A549 (cell line): ENCODE data around the gene CDH4. TPM values are rescaled to one million over a fixed set of nuclear protein-coding genes. Genes with fewer than 3 reads are reported as not detected.

Source experiments
- ATAC-seq, 2 experiments: fragments of 200-7000 bp in 1 of 2; fragments of >200 bp in 1 of 2; cut with Nextera tagmentation in 1 of 2; cut with Tn5 transposase in 1 of 2; 3 replicates each; pipeline versions ENCODE4 v1.8.0 to v1.9.1; 2018 to 2020; ENCODE audit warnings: mild to moderate bottlenecking in 1 of 2, moderate library complexity in 1 of 2
- CTCF ChIA-PET: fragments of 300-600 bp; sonication (Branson Sonifier 250); formaldehyde crosslinking; extraction: SDS; loops from one replicate; lab custom pipeline; 2021; ENCODE audit warnings: antibody characterized with exemption, inconsistent platforms; lab: Yijun Ruan, JAX
- POLR2A ChIA-PET: fragments of 350-600 bp; formaldehyde crosslinking; extraction: SDS; loops from one replicate; lab custom pipeline; 2021; ENCODE audit warnings: antibody characterized with exemption, inconsistent platforms; lab: Yijun Ruan, JAX
- DNase-seq, 2 experiments: peaks; one replicate each; pipeline versions ENCODE4 v3.0.0 to v3.0.0-alpha.2; 2011 to 2016; ENCODE audit warnings: low read depth in 1 of 2, low spot score in 1 of 2
- FAIRE-seq: peaks from 2 replicates; lab custom pipeline; 2011; peaks lifted over from hg19 to GRCh38; lab: Jason Lieb, UNC
- H3K27ac ChIP-seq, 2 experiments: fragments of >200 bp; sonication (Bioruptor Twin); formaldehyde crosslinking; 3 replicates each; pipeline ENCODE4 v1.5.1; 2016 to 2017
- H3K4me1 ChIP-seq: fragments of >200 bp; sonication (Bioruptor Twin); formaldehyde crosslinking; 3 replicates; pipeline ENCODE4 v1.6.1; 2016
- H3K4me2 ChIP-seq: fragments of >200 bp; sonication (Bioruptor Twin); formaldehyde crosslinking; 3 replicates; pipeline ENCODE4 v1.6.1; 2016
- H3K4me3 ChIP-seq: fragments of >200 bp; sonication (Bioruptor Twin); formaldehyde crosslinking; 3 replicates; pipeline ENCODE4 v1.5.1; 2016
- H3K9me3 ChIP-seq: fragments of >200 bp; sonication (Bioruptor Twin); formaldehyde crosslinking; 3 replicates; pipeline ENCODE4 v1.6.1; 2016
- BCL3 ChIP-seq: fragments of >200 bp; sonication (Bioruptor Twin); formaldehyde crosslinking; IDR thresholded peaks from 3 replicates; pipeline ENCODE4 v1.6.1; 2016
- BHLHE40 ChIP-seq: IDR thresholded peaks from 2 replicates; pipeline ENCODE4 v1.6.1; 2012; ENCODE audit warnings: low read depth, low read length, inconsistent platforms
- CBX2 ChIP-seq: fragments of 200-600 bp; sonication (generic); IDR thresholded peaks from 2 replicates; pipeline ENCODE4 v1.6.1; 2016; ENCODE audit warnings: low read depth, mild to moderate bottlenecking, borderline replicate concordance
- CHD2 ChIP-seq: fragments of 150-350 bp; IDR thresholded peaks from 2 replicates; pipeline ENCODE4 v1.6.1; 2014; ENCODE audit warnings: low read length; ENCODE audit not compliant: partially characterized antibody
- CTCF ChIP-seq: fragments of >200 bp; sonication (Bioruptor Twin); formaldehyde crosslinking; IDR thresholded peaks from 3 replicates; pipeline ENCODE4 v1.5.1; 2016
- EHF ChIP-seq: fragments of 250-450 bp; sonication (Bioruptor Pico); IDR thresholded peaks from 2 replicates; pipeline ENCODE4 v1.5.0; 2020; ENCODE audit warnings: mild to moderate bottlenecking
- EP300 ChIP-seq, 2 experiments: fragments of >200 bp; sonication (Bioruptor Twin); formaldehyde crosslinking; IDR thresholded peaks; 2 replicates in 1 of 2; 3 replicates in 1 of 2; pipeline ENCODE4 v1.6.1; 2016 to 2017
- ESRRA ChIP-seq: fragments of 150-350 bp; IDR thresholded peaks from 2 replicates; pipeline ENCODE4 v1.6.1; 2014; ENCODE audit warnings: mild to moderate bottlenecking, low read length, borderline replicate concordance
- FOSB ChIP-seq: fragments of 250-450 bp; sonication (Bioruptor Pico); IDR thresholded peaks from 2 replicates; pipeline ENCODE4 v1.5.0; 2020; ENCODE audit warnings: mild to moderate bottlenecking, moderate library complexity
- FOSL2 ChIP-seq, 2 experiments: fragments of 450-650 bp in 1 of 2; fragments of >200 bp in 1 of 2; sonication (Bioruptor Twin) in 1 of 2; formaldehyde crosslinking; IDR thresholded peaks; 2 replicates each; pipeline versions ENCODE4 v1.5.0 to v1.6.1; 2016 to 2020; ENCODE audit warnings: mild to moderate bottlenecking in 1 of 2, moderate library complexity in 1 of 2
- FOXS1 ChIP-seq: fragments of 250-450 bp; sonication (Bioruptor Pico); IDR thresholded peaks from 2 replicates; pipeline ENCODE4 v1.5.0; 2020; ENCODE audit warnings: mild to moderate bottlenecking, moderate library complexity
- HDAC2 ChIP-seq: fragments of 200-600 bp; sonication (generic); IDR thresholded peaks from 2 replicates; pipeline ENCODE4 v1.6.1; 2016
- HOXA7 ChIP-seq: fragments of 250-450 bp; sonication (Bioruptor Pico); IDR thresholded peaks from 2 replicates; pipeline ENCODE4 v1.5.0; 2020; ENCODE audit warnings: mild to moderate bottlenecking, moderate library complexity
- JUN ChIP-seq, 2 experiments: fragments of >200 bp; sonication (Bioruptor Twin); formaldehyde crosslinking; IDR thresholded peaks; 2 replicates in 1 of 2; 3 replicates in 1 of 2; pipeline ENCODE4 v1.6.1; 2016 to 2017
- MYC ChIP-seq: IDR thresholded peaks from 2 replicates; pipeline ENCODE4 v1.6.1; 2012; ENCODE audit warnings: mild to moderate bottlenecking, inconsistent platforms, low read length, improper control_type of control experiment, borderline replicate concordance
- NFE2L2 ChIP-seq: fragments of 150-350 bp; conservative IDR thresholded peaks from 2 replicates; pipeline ENCODE4 v1.6.1; 2014; ENCODE audit warnings: low read length
- RCOR1 ChIP-seq: fragments of 150-350 bp; IDR thresholded peaks from 2 replicates; pipeline ENCODE4 v1.6.1; 2014; ENCODE audit warnings: antibody characterized with exemption, low read length, low read depth
- RFX5 ChIP-seq: fragments of 450-650 bp; IDR thresholded peaks from 2 replicates; pipeline ENCODE4 v1.7.1; 2014; ENCODE audit warnings: antibody characterized with exemption, mild to moderate bottlenecking, moderate library complexity
- SMC3 ChIP-seq: fragments of >200 bp; sonication (Bioruptor Twin); formaldehyde crosslinking; IDR thresholded peaks from 3 replicates; pipeline ENCODE4 v1.6.1; 2018; ENCODE audit warnings: inconsistent platforms
- SREBF2 ChIP-seq: fragments of 450-650 bp; IDR thresholded peaks from 2 replicates; pipeline ENCODE4 v1.6.1; 2014; ENCODE audit warnings: mild to moderate bottlenecking, moderate library complexity
- ZC3H11A ChIP-seq: fragments of 450-650 bp; IDR thresholded peaks from 2 replicates; pipeline ENCODE4 v1.6.1; 2014; ENCODE audit warnings: antibody characterized with exemption, mild to moderate bottlenecking
- WGBS: methylation state at CpG from one replicate; pipeline ENCODE4 v1.1.6; 2017; ENCODE audit errors: missing lambda C conversion rate; 5-methylcytosine and 5-hydroxymethylcytosine counted together
- polyA plus RNA-seq, 4 experiments: library from polyadenylated mRNA; depleted of rRNA in 3 of 4; stranded (reverse); fragments of >200 nt; fragmentation: RNase III in 1 of 4; extraction: RNeasy Plus Mini Kit Qiagen cat#74134 plus additional on column Dnase treatment in 1 of 4; gene quantifications; 2 replicates in 3 of 4; 3 replicates in 1 of 4; pipeline ENCODE4 v1.2.3, GENCODE V29; 2011 to 2017
- TF ChIP-seq, protein P1 (sequence below): IDR thresholded peaks from 2 replicates; pipeline ENCODE4 v1.6.1; 2012
- TF ChIP-seq, protein P2 (sequence below): IDR thresholded peaks from 2 replicates; pipeline ENCODE4 v1.6.1; 2012

The CDH4 gene
- polyA plus RNA-seq, 2 of the 4 experiments (the other 2 are of a cell fraction): 3.4 to 10.3 TPM

DNA sequence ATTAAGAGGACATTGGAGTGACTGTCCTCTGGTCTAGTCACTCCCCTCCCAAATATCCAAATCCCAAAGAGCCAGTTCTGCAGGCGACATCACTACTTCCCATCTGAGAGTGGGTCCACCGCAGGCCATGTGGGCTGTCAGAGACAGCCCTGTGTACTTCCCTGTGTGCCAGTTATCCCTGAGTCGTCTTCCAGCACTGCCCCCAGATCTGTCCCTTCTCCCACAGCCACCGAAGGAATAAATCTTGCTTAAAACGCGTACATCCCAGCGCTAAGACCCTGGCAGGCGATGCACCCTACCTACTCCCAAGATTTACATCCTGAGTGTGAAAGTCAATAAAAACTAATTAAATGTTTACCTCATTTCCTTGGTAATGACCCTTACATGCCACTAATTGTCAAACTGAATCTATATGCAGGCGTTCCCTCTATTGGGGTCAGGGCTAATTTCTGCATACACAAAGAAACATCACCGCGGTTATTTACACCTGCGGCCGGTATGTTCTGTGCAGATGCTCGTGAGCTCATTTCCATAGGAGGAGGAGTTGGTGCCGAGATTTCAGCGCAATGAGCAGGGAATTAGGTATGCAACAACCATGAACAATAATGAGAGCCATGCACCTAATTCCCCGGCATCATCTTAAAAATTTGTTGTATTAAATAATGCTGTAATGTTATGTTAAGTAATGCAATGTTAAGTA is 31.3 kb upstream of the CDH4 start:
- Histone ChIP-seq H3K4me2 (no peak overlapping the region), H3K27ac (no peak overlapping the region)
- DNase-seq: no peak
- TF ChIP-seq SMC3 (no peak), FOXS1 (CRISPR knock-in tag) (no peak), BCL3 (no peak), HDAC2 (no peak), FOSB (no peak), EP300 (IDR thresholded peaks at IDR 0.05) (no peak), MYC (no peak), JUN (IDR thresholded peaks at IDR 0.05) (no peak)
- TF ChIP-seq, protein P1, sequence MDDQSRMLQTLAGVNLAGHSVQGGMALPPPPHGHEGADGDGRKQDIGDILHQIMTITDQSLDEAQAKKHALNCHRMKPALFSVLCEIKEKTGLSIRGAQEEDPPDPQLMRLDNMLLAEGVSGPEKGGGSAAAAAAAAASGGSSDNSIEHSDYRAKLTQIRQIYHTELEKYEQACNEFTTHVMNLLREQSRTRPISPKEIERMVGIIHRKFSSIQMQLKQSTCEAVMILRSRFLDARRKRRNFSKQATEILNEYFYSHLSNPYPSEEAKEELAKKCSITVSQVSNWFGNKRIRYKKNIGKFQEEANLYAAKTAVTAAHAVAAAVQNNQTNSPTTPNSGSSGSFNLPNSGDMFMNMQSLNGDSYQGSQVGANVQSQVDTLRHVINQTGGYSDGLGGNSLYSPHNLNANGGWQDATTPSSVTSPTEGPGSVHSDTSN: no peak
- TF ChIP-seq, all 56 proteins: peak for 0
- no peaks in the 10 kb centered on the region for H3K9me3 ChIP-seq
- ATAC-seq: no peak
- no peak overlapping the region for H3K4me3 ChIP-seq
- CTCF ChIA-PET: interaction anchor here (1.0 to 5.0 kb wide), 2 partner anchors 8 kb away, joined by 3 to 49 read pairs; no protein-coding TSS in a partner anchor
- WGBS: 66% methylated on average over 17 of the region's 17 CpGs
- no peak for FAIRE-seq
- peaks cover 4% of the 10 kb centered on the region; the same call in 1 of the 3 replicates for H3K4me1 ChIP-seq
- POLR2A ChIA-PET: no interaction called here

DNA sequence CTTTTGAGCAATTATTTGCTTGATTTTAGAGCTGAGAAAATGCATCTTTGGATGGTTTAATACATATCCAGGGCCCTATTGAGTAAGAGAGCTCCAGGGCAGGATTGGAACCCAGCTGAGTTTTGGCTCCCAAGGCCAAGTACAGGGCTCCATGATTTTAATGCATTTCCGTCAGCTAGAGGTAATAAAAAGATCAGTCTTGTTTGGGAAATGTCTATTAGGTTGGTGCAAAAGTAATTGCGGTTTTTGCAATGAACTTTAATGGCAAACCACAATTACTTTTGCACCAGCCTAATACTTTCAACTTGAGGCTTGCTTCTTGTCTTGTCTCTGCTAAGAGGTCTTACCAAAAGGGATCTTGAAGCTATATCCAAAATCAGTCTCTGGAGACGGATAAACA is 29.4 kb upstream of the CDH4 start:
- no peak for ATAC-seq

GRCh38 chr20:61223121-61223520 is 28.9 kb upstream of the CDH4 start:
- 81% methylated on average over 10 of the region's 10 CpGs for WGBS
- TF ChIP-seq ZC3H11A (no peak), CHD2 (no peak), FOSL2 (IDR thresholded peaks at IDR 0.05) (no peak), FOSL2 (CRISPR knock-in tag; IDR thresholded peaks at IDR 0.05) (no peak), NFE2L2 (no peak), BCL3 (no peak), HOXA7 (CRISPR knock-in tag) (no peak), SREBF2 (no peak), JUN (IDR thresholded peaks at IDR 0.05) (no peak)
- TF ChIP-seq, protein P2, sequence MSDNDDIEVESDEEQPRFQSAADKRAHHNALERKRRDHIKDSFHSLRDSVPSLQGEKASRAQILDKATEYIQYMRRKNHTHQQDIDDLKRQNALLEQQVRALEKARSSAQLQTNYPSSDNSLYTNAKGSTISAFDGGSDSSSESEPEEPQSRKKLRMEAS: no peak
- TF ChIP-seq, protein P1: no peak
- CTCF ChIA-PET: interaction anchor here (0.7 kb wide), 1 partner anchor 12 kb away, joined by 6 read pairs; no protein-coding TSS in a partner anchor
- Histone ChIP-seq H3K27ac (no peak overlapping the region), H3K4me1 (peaks cover 4% of the 10 kb centered on the region; the same call in 1 of the 3 replicates), H3K9me3 (no peaks in the 10 kb centered on the region), H3K4me2 (no peak overlapping the region), H3K4me3 (no peak overlapping the region)
- FAIRE-seq (no peak), DNase-seq (no peak), ATAC-seq (no peak)
- POLR2A ChIA-PET: no interaction called here

More for the DNA sequence above, 29.4 kb upstream of the CDH4 start:
- CTCF ChIA-PET: interaction anchor here (0.7 to 0.9 kb wide), 2 partner anchors 13 to 673 kb away, joined by 3 to 6 read pairs; no protein-coding TSS in a partner anchor
- Histone ChIP-seq H3K27ac (no peak overlapping the region), H3K4me3 (no peak overlapping the region), H3K4me2 (no peak overlapping the region), H3K9me3 (no peaks in the 10 kb centered on the region), H3K4me1 (peaks cover 4% of the 10 kb centered on the region; the same call in 1 of the 3 replicates)
- WGBS: 60% methylated on average over 3 of the region's 3 CpGs
- no peak for TF ChIP-seq ESRRA
- TF ChIP-seq BHLHE40: no peak
- TF ChIP-seq RFX5: no peak
- no peak for TF ChIP-seq CTCF
- no peak for TF ChIP-seq CHD2
- TF ChIP-seq EHF: no peak
- TF ChIP-seq RCOR1: no peak
- TF ChIP-seq CBX2: no peak
- DNase-seq (no peak), FAIRE-seq (no peak)
- POLR2A ChIA-PET: no interaction called here
